Tibial artery (tissue), 4 donors: ENCODE results near the gene ACO2.

Experiments
- DNase-seq, 2 donors: peaks; one replicate each; pipeline ENCODE4 v3.0.0-alpha.2; 2019
- H3K27ac ChIP-seq, 2 donors: fragments of 200-600 bp; sonication (generic) in 1 of 2; 1 replicate in 1 of 2; 2 replicates in 1 of 2; pipeline ENCODE4 v1.5.1; 2018 to 2019; ENCODE audit warnings: mild to moderate bottlenecking in 1 of 2
- H3K27me3 ChIP-seq, 2 donors: fragments of 200-600 bp; sonication (generic) in 1 of 2; one replicate each; pipeline versions ENCODE4 v1.5.1 to v1.6.0; 2016 to 2019
- H3K36me3 ChIP-seq, 3 donors: fragments of 200-600 bp; sonication (generic) in 2 of 3; one replicate each; pipeline ENCODE4 v1.5.1; 2016 to 2019; ENCODE audit warnings: mild to moderate bottlenecking in 2 of 3
- H3K4me1 ChIP-seq, 4 donors: fragments of 200-600 bp; sonication (generic) in 2 of 4; 1 replicate in 3 of 4; 2 replicates in 1 of 4; pipeline ENCODE4 v1.5.1; 2016 to 2019
- H3K4me3 ChIP-seq, 2 donors: fragments of 200-600 bp; sonication (generic) in 1 of 2; 1 replicate in 1 of 2; 2 replicates in 1 of 2; pipeline ENCODE4 v1.5.1; 2018 to 2019; ENCODE audit warnings: mild to moderate bottlenecking in 2 of 2
- H3K9me3 ChIP-seq, 3 donors: fragments of 200-600 bp; sonication (generic) in 1 of 3; one replicate each; pipeline ENCODE4 v1.5.1; 2016 to 2019
- intact Hi-C: fragments of 100-400 bp; cut with DNase I; formaldehyde crosslinking; loops from one replicate; pipeline ENCODE4 v1.15.0; 2023; ENCODE audit warnings: low total_unique reads
- TF ChIP-seq, protein P1 (sequence below), 2 experiments: fragments of 200-600 bp in 1 of 2; fragments of 450-650 bp in 1 of 2; IDR thresholded peaks; one replicate each; pipeline ENCODE4 v1.5.1; 2017 to 2019; ENCODE audit warnings: antibody characterized with exemption in 2 of 2, mild to moderate bottlenecking in 1 of 2, moderate library complexity in 1 of 2

ACO2 gene

DNA sequence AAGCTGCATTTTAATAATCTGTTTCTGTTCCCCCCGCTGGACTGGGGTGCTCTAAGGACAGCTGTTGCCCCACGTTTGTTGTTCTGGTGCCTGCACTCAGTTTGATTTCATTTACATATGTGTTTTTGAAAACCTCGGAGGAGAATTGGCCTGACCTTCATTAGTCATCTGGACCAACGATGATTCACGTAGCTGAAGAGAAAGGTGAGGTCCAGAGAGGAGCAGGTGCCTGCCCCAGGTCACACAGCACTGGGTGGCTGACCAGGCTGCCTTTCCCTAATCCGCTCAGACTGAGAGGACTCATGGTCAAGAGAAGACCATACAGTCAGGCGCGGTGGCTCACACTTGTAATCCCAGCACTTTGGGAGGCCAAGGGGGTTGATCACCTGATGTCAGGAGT lies 95.6 kb downstream of the ACO2 start:
- no peaks in the 10 kb centered on the region for H3K36me3 ChIP-seq
- intact Hi-C loops = no loop called here
- TF ChIP-seq, protein P1, sequence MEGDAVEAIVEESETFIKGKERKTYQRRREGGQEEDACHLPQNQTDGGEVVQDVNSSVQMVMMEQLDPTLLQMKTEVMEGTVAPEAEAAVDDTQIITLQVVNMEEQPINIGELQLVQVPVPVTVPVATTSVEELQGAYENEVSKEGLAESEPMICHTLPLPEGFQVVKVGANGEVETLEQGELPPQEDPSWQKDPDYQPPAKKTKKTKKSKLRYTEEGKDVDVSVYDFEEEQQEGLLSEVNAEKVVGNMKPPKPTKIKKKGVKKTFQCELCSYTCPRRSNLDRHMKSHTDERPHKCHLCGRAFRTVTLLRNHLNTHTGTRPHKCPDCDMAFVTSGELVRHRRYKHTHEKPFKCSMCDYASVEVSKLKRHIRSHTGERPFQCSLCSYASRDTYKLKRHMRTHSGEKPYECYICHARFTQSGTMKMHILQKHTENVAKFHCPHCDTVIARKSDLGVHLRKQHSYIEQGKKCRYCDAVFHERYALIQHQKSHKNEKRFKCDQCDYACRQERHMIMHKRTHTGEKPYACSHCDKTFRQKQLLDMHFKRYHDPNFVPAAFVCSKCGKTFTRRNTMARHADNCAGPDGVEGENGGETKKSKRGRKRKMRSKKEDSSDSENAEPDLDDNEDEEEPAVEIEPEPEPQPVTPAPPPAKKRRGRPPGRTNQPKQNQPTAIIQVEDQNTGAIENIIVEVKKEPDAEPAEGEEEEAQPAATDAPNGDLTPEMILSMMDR (IDR thresholded peaks at IDR 0.05) = no peak
- no peak overlapping the region for H3K4me3 ChIP-seq
- DNase-seq = no peak
- H3K9me3 ChIP-seq = no peaks in the 10 kb centered on the region
- H3K27ac ChIP-seq = peak overlapping the region; percentile 91 to 97
- H3K27me3 ChIP-seq = no peaks in the 10 kb centered on the region
- H3K4me1 ChIP-seq = peaks cover 0 to 86% (median 54%) of the 10 kb centered on the region in 4 donors

DNA sequence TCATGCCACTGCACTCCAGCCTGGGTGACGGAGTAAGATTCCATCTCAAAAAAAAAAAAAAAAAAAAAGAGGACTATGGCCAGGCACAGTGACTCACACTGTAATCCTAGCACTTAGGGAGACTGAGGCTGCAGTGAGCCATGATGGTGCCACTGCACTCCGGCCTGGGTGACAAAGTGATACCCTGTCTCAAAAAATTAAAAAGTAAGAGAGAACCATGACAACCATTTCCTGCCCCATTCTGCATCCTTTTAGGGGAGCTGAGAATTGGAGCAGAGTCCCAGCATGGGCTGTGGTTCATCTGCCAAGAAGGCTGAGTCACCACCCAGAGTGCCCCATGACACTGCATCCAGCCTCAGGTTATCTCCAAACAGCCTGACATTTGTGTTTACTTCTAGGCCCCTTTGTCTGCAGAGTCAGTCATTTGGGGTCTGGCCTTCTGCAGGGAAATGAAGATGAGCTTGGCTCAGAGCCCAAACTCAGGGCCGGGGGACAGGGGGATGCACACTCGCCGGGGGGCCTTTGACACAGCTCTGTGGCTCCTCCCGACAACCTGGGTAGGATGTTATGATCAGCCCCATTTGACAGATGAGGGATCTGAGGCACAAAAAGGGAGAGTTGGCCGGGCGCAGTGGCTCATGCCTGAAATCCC lies 96.6 kb downstream of the ACO2 start:
- intact Hi-C loops = no loop called here
- no peaks in the 10 kb centered on the region for H3K36me3 ChIP-seq
- DNase-seq = peak; percentile 41 to 87

DNA sequence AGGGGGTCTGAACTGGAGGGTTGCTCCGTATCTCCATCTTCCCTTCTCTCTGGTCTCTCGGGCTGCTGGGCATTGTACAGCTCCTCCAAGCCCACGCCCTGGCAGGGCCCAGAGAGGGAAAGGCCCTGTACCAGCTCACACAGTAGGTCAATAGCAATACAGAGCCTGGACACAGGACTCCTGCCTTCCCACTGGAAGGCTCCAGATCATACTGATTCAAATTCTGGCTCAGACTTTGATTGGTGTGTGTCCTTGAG lies 98.5 kb downstream of the ACO2 start:
- Histone ChIP-seq H3K36me3 (peaks cover 8 to 11% (median 9%) of the 10 kb centered on the region in 3 donors), H3K4me3 (no peak overlapping the region), H3K27me3 (no peaks in the 10 kb centered on the region), H3K4me1 (peaks cover 0 to 82% (median 49%) of the 10 kb centered on the region in 4 donors), H3K9me3 (no peaks in the 10 kb centered on the region), H3K27ac (peak overlapping the region; percentile 91 to 97)
- intact Hi-C loops = no loop called here
- no peak for DNase-seq
- TF ChIP-seq, protein P1 (IDR thresholded peaks at IDR 0.05) = no peak

More for the DNA sequence above, 96.6 kb downstream of the ACO2 start:
- TF ChIP-seq, protein P1 (IDR thresholded peaks at IDR 0.05) = no peak
- no peaks in the 10 kb centered on the region for H3K27me3 ChIP-seq
- no peak overlapping the region for H3K4me3 ChIP-seq
- H3K27ac ChIP-seq = peak overlapping the region; percentile 91 to 97
- H3K9me3 ChIP-seq = no peaks in the 10 kb centered on the region
- H3K4me1 ChIP-seq = peaks cover 0 to 86% (median 54%) of the 10 kb centered on the region in 4 donors

DNA sequence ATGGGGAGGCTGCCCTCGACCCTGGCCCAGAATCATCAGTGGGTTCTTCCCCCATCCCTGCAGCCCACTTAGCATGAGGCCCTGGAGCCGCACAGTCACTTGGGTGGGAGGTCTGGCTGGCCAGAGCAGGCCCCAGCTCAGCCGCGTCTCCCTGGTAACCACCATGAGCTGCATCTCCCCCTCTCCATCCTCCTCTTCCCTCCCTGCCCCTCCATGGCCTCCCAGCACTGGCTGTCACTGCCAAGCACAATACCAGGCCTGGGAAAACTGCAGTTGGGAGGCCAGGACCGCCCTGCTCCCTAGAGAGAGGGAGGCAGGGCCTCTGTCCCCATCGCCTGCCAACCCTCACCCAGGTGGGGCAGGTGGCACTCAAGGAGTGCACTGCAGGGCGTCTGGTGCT lies 99.9 kb downstream of the ACO2 start:
- peaks cover 16 to 20% (median 17%) of the 10 kb centered on the region in 3 donors for H3K36me3 ChIP-seq
- peak; percentile 43 to 91 for DNase-seq
- peak overlapping the region; percentile 80 to 97 for H3K27ac ChIP-seq
- intact Hi-C loops = no loop called here
- no peak overlapping the region for H3K4me3 ChIP-seq
- H3K27me3 ChIP-seq = no peaks in the 10 kb centered on the region
- TF ChIP-seq, protein P1 (IDR thresholded peaks at IDR 0.05) = no peak
- H3K9me3 ChIP-seq = no peaks in the 10 kb centered on the region
- H3K4me1 ChIP-seq = peaks cover 0 to 68% (median 44%) of the 10 kb centered on the region in 4 donors

DNA sequence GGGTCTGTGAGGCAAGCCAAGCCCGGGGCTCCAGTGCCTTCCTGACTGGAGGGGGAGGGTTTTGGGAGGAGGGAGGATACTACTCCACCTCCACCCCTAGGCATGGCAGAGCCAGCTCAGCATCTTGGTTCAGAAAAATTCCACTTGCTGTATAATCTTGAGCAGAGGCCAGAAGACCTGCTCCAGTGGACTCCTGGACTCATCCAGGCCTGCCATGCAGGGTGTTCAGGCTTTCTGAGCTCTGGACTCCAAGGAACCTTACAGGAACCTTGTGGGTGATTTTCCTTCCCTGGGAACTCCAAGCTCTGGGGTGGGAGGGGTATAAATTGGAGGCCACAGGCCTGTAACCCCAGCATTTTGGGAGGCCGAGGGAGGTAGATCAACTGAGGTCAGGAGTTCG lies 101.3 kb downstream of the ACO2 start:
- H3K4me1 ChIP-seq = peaks cover 0 to 65% (median 41%) of the 10 kb centered on the region in 4 donors
- intact Hi-C loops = no loop called here
- H3K4me3 ChIP-seq = no peak overlapping the region
- no peak for DNase-seq
- no peaks in the 10 kb centered on the region for H3K27me3 ChIP-seq
- peak overlapping the region; percentile 14 to 97 for H3K27ac ChIP-seq
- TF ChIP-seq, protein P1 (IDR thresholded peaks at IDR 0.05) = no peak
- H3K9me3 ChIP-seq = no peaks in the 10 kb centered on the region
- peaks cover 16 to 31% (median 20%) of the 10 kb centered on the region in 3 donors for H3K36me3 ChIP-seq
